Endothelial cell (in vitro differentiated cells): Measurements from ENCODE around the gene DYNLT1. TPM values are rescaled to one million over a fixed set of nuclear protein-coding genes. Genes with fewer than 3 reads are reported as not detected.

ENCODE experiments used
- DNase-seq: peaks from one replicate; pipeline ENCODE4 v3.0.0; 2021; ENCODE audit warnings: low spot score
- H3K27ac Mint-ChIP-seq: one replicate; pipeline ENCODE4 v1.8.0; 2021; ENCODE audit warnings: mixed read lengths, inconsistent platforms; ENCODE audit not compliant: unreplicated experiment
- H3K27me3 Mint-ChIP-seq: one replicate; pipeline ENCODE4 v1.8.0; 2021; ENCODE audit warnings: mild to moderate bottlenecking, moderate library complexity, mixed read lengths, inconsistent platforms; ENCODE audit not compliant: unreplicated experiment
- H3K36me3 Mint-ChIP-seq: one replicate; pipeline ENCODE4 v1.8.0; 2021; ENCODE audit warnings: mild to moderate bottlenecking, low read depth, mixed read lengths, inconsistent platforms; ENCODE audit not compliant: unreplicated experiment
- H3K4me1 Mint-ChIP-seq: one replicate; pipeline ENCODE4 v1.8.0; 2021; ENCODE audit warnings: mild to moderate bottlenecking, mixed read lengths, inconsistent platforms; ENCODE audit not compliant: unreplicated experiment
- H3K4me3 Mint-ChIP-seq: one replicate; pipeline ENCODE4 v1.8.0; 2021; ENCODE audit warnings: mild to moderate bottlenecking, mixed read lengths, inconsistent platforms; ENCODE audit not compliant: unreplicated experiment
- H3K9me3 Mint-ChIP-seq: one replicate; pipeline ENCODE4 v1.8.0; 2021; ENCODE audit warnings: mixed read lengths, inconsistent platforms; ENCODE audit not compliant: unreplicated experiment
- CTCF ChIP-seq: fragments of 200-600 bp; sonication (generic); IDR thresholded peaks from one replicate; pipeline ENCODE4 v1.5.0; 2021; ENCODE audit warnings: antibody characterized with exemption; ENCODE audit not compliant: unreplicated experiment
- total RNA-seq: library from RNA; stranded (reverse); fragmentation: NEBNext Ultra II Directional; extraction: Animal tissue kit (Norgen Biotek cat#: 25700); gene quantifications from one replicate; pipeline ENCODE4 v1.2.1, GENCODE V29; 2021; ENCODE audit not compliant: unreplicated experiment

Gene DYNLT1
- total RNA-seq, 1 donor from 2014 or later = 115 TPM

- peaks cover 13% of the 10 kb centered on the region for H3K27me3 Mint-ChIP-seq
- H3K4me1 Mint-ChIP-seq = peaks cover 16% of the 10 kb centered on the region
- no peak within 1 kb of the TSS for H3K27ac Mint-ChIP-seq
- no peak for DNase-seq
- no peak for TF ChIP-seq CTCF
- no peaks in the 10 kb centered on the region for H3K9me3 Mint-ChIP-seq
- no peaks in the 10 kb centered on the region for H3K36me3 Mint-ChIP-seq
- no peak within 1 kb of the TSS for H3K4me3 Mint-ChIP-seq
Measured at GRCh38 chr6:158649289-158650143, 5.0 kb upstream of the DYNLT1 start, which contains the start of gene SYTL3. Gene SYTL3 (plus strand): TSS chr6:158650054. CDS start chr6:158663269, 13,215 bp downstream.

- peaks cover 8% of the 10 kb centered on the region for H3K4me1 Mint-ChIP-seq
- peaks cover 13% of the 10 kb centered on the region for H3K27me3 Mint-ChIP-seq
- no peak overlapping the region for H3K4me3 Mint-ChIP-seq
- H3K27ac Mint-ChIP-seq = no peak overlapping the region
- no peak for TF ChIP-seq CTCF
- peaks cover 2% of the 10 kb centered on the region for H3K36me3 Mint-ChIP-seq
- no peaks in the 10 kb centered on the region for H3K9me3 Mint-ChIP-seq
- DNase-seq = no peak
Measured at GRCh38 chr6:158648682-158649131, 4.2 kb upstream of the DYNLT1 start.

- H3K4me3 Mint-ChIP-seq = no peak overlapping the region
- no peak overlapping the region for H3K27ac Mint-ChIP-seq
- H3K27me3 Mint-ChIP-seq = peaks cover 13% of the 10 kb centered on the region
- peaks cover 3% of the 10 kb centered on the region for H3K36me3 Mint-ChIP-seq
- no peak for DNase-seq
- TF ChIP-seq CTCF = no peak
- no peaks in the 10 kb centered on the region for H3K9me3 Mint-ChIP-seq
- H3K4me1 Mint-ChIP-seq = peaks cover 7% of the 10 kb centered on the region
Measured at GRCh38 chr6:158647501-158647900, 3.0 kb upstream of the DYNLT1 start.

DNA sequence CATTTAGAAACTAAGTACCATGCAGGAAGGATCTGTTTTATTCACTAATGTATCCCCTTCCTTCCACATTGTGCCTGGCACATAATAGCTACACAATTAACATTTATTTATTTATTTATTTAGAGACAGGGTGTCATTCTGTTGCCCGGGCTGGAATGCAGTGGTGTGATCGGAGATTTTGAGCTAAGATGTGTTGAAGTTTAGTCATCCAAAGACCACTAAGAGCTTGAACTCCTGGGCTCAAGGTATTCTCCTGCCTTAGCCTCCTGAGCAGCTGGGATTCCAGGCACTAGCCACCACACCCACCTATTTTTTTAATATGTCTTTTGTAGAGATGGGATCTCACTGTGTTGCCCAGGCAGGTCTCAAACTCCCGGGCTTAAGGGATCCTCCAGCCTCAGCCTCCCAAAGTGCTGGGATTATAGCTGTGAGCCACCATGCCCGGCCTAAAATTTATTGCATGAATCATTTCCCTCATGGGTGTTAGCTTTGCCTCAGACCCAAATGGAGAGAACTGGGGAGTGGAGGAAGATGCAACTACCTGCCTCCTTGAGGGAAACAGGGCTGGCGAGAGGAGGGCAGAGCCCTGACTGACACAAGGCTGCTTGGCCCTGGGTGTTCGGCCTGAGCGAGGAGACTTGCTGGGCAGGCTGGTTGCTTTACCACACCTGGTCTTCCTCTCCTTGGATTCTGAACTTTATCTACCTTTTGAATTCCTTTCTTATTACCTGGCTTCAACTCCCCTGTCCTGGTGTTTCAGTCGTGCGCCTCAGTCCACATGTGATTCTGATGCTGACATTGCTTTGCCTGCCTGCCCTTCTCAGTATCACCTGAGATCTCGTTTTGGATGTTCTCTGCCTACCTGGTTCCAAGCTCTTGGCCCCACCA is 1.7 kb upstream of the DYNLT1 start:
- H3K36me3 Mint-ChIP-seq = peaks cover 3% of the 10 kb centered on the region
- DNase-seq = no peak
- peaks cover 13% of the 10 kb centered on the region for H3K27me3 Mint-ChIP-seq
- no peaks in the 10 kb centered on the region for H3K9me3 Mint-ChIP-seq
- TF ChIP-seq CTCF = no peak
- H3K27ac Mint-ChIP-seq = peak overlapping the region; percentile 58
- peak overlapping the region; percentile 93 for H3K4me3 Mint-ChIP-seq
- H3K4me1 Mint-ChIP-seq = peaks cover 7% of the 10 kb centered on the region
